Left hindlimb (tissue), 1 donor: Measurements from ENCODE around the gene TARBP1.
"Not testable (repeated sequence)": the region's sequence is repeated elsewhere in the genome, so short reads cannot be mapped to it uniquely, and the experiment has no call there.

Experiments used
- DNase-seq: peaks from one replicate; pipeline ENCODE4 v3.0.0-alpha.2; 2018

TARBP1 gene

GRCh38 chr1:234433563-234434285 is 45.3 kb downstream of the TARBP1 start:
- DNase-seq = no peak

GRCh38 chr1:234431255-234431654 is 47.7 kb downstream of the TARBP1 start:
- no peak for DNase-seq

- no peak for DNase-seq
Measured at GRCh38 chr1:234430691-234431090, 48.3 kb downstream of the TARBP1 start.

GRCh38 chr1:234429434-234429806 is 49.6 kb downstream of the TARBP1 start:
- DNase-seq = no peak

- DNase-seq = no peak
Measured at GRCh38 chr1:234427950-234428646, 50.9 kb downstream of the TARBP1 start.

GRCh38 chr1:234413990-234414389 is 65.0 kb downstream of the TARBP1 start:
- no peak for DNase-seq

GRCh38 chr1:234413485-234413884 is 65.5 kb downstream of the TARBP1 start:
- DNase-seq = no peak

GRCh38 chr1:234412830-234413229 is 66.1 kb downstream of the TARBP1 start:
- no peak for DNase-seq

GRCh38 chr1:234409328-234409727 is 69.7 kb downstream of the TARBP1 start:
- DNase-seq = no peak

GRCh38 chr1:234408757-234409156 is 70.2 kb downstream of the TARBP1 start:
- no peak for DNase-seq

- DNase-seq = no peak
Measured at GRCh38 chr1:234406871-234407270, 72.1 kb downstream of the TARBP1 start.

GRCh38 chr1:234405676-234406075 is 73.3 kb downstream of the TARBP1 start:
- DNase-seq = no peak

GRCh38 chr1:234402939-234403338 is 76.0 kb downstream of the TARBP1 start:
- DNase-seq = no peak

GRCh38 chr1:234401658-234402057 is 77.3 kb downstream of the TARBP1 start:
- no peak for DNase-seq

- no peak for DNase-seq
Measured at GRCh38 chr1:234400773-234401172, 78.2 kb downstream of the TARBP1 start.

- DNase-seq = not testable (repeated sequence)
Measured at GRCh38 chr1:234399515-234399914, 79.5 kb downstream of the TARBP1 start.

- no peak for DNase-seq
Measured at GRCh38 chr1:234398849-234399381, 80.1 kb downstream of the TARBP1 start.

- no peak for DNase-seq
Measured at GRCh38 chr1:234397732-234398131, 81.2 kb downstream of the TARBP1 start.

GRCh38 chr1:234396871-234397270 is 82.1 kb downstream of the TARBP1 start:
- DNase-seq = no peak

- no peak for DNase-seq
Measured at GRCh38 chr1:234396092-234396491, 82.9 kb downstream of the TARBP1 start.

GRCh38 chr1:234395297-234395696 is 83.7 kb downstream of the TARBP1 start:
- no peak for DNase-seq

GRCh38 chr1:234393190-234393589 is 85.8 kb downstream of the TARBP1 start:
- no peak for DNase-seq

- no peak for DNase-seq
Measured at GRCh38 chr1:234388094-234388493, 90.9 kb downstream of the TARBP1 start.

GRCh38 chr1:234386122-234386521 is 92.9 kb downstream of the TARBP1 start:
- DNase-seq = no peak
